ENCODE results near the gene GJD3.

The GJD3 gene

DNA sequence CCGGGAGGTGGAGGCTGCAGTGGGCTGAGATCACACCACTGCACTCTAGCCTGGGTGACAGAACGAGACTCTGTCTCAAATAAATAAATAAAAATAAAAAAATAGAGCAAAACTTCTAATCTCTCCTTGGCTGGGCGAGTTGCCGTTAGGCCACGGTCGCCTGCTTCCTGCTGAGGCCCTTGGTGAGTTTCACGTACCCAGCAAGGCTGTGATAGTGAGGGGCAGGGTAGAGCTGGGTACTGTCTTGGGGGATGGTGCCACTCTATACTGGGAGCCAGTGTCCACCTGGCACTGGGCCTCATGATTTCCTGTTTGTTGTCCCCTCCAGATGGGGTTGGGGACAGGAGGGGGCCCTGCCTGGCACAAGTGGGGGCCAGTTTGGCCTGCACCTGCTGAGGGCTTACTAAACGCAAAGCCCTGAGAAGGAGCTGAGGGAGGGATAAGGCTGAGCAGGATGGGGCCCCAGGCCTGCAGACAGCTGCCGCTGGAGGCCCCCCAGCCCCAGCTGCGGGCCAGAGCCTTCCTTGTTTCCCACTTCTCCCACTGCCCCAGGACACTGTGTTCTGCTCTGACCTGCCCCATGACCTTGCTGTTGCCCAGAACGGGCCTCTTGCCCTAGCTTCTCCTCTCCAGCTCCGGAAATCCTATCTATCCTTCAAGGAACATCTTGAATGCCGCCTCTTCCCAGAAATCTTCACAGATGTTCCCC lies 25.4 kb downstream of the GJD3 start:
- DNase-seq = peak; percentile 69

DNA sequence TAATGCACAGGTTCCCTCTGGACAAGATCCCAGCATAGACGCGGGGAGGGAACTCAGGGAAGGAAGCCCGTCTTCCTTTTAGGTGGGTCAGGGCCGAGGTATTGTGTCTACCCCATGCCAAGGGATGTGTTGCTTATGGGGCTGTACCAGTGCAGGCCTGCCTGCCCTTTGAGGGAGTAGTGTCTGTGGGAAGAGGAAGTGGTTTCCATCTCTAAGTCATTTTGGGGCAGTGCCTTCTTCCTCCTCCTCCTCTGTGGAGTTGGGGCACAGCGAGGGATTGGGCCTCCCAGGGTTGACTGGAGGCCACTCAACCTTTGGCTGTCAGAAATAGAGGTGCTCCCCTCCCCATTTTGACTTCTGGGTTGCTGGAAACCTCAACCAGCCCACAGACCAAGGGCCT lies 26.5 kb downstream of the GJD3 start:
- DNase-seq = peak; percentile 52

DNA sequence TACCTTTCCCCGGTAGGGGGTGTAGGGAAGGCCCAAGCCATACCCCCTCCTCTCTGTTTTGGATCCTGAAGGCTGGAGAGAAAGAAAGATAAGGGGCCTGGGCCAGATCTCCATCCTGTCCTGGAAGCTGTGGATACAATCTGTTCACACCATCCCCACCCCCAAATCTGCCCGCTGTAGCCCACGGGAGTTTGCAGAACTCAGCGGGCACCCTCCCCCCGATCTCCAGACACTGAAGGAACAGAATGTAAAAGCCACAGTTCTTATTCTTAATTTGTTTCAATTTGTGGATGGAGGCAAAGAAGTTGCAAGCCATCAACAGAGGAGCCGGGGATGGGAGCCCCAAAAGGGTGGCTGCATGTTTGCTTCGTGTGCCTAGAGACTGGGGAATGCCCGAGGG lies 27.2 kb downstream of the GJD3 start:
- no peak for DNase-seq

DNA sequence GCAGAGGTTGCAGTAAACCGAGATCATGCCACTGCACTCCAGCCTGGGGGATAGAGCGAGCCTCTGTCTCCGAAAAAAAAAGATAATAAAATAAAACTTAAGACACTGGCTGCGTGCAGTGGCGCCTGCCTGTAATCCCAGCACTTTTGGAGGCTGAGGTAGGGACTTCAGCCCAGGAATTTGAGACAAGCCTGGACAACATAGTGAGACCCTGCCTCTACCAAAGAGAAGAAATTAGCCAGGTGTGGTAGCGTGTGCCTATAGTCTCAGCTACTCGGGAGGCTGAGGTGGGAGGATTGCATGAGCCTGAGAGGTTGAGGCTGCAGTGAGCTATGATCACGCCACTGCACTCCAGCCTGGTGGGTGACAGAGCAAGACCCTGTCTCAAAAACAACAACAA lies 28.9 kb downstream of the GJD3 start:
- DNase-seq = no peak

DNA sequence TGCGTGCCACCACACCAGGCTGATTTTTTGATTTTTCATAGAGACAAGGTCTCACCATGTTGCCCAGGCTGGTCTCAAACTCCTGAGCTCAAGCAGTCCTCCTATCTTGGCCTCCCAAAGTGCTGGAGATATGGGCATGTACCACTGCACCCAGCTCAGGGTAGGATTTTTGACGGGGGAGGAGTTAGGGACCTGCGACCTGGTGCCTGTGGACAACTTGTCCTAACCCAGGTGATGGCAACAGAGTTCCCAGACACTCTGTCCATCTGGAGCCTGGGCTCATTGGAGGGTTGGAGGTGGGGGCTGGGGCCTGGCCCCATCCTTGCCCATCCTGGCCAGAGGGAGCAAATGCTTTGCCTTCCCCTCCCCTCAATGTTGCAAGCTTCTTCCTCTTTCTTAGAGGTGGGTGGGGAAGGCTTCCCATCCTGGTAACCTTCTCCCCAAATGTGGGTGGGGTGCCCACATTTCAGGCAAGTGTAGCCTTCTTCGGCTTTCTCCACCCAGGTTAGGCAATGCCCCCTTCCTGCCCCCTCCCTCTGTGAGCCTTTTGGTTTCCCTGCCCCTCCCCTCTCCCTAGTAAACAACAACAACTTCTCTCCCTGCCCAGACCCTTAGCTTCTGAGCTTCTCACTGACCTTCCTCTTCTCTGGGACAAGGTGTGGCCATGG lies 30.6 kb downstream of the GJD3 start:
- no peak for DNase-seq

DNA sequence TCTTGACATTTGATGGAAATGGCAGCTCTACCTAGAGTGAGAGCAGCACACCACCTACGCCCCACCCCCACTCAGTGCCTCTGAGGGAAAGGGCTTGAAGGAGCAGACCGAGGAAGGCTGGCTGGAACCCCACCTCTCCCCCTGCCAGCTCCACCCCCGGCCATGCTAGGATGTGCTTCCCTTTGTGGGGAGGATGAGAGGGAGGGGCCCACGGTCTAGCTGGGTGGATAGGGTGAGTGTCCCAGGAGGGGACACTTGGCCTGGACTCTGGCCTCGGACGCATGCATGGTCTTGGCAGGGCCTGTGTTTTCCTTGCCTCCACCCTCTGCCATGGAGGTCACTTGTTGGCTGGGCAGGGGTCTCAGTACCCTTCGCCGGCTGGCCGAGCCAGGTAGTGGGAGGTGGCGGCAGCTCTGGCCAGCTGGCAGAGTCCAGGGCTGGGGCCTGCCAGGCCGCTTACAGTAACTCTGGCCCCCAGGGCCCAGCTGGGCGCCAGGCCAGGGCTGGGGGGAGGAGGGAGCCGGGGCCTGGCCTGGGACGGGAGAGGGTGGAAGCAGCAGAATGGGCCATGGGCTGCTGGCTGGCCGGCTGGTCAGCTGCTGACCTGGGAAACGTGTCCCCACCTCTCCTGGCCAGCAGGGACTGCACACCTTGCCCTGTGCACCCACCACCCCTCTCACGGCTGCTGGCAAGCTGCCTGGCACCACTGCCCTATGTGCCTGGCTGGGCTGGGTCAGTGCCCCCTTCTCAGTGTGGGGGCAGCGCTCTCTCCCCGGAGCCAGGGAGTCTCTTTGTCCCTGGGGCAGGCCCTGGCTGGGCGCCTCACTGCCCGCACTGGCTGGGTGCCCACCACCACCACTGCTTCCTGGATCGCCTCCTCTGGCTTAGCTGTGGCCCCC lies 32.5 kb downstream of the GJD3 start:
- no peak for DNase-seq

DNA sequence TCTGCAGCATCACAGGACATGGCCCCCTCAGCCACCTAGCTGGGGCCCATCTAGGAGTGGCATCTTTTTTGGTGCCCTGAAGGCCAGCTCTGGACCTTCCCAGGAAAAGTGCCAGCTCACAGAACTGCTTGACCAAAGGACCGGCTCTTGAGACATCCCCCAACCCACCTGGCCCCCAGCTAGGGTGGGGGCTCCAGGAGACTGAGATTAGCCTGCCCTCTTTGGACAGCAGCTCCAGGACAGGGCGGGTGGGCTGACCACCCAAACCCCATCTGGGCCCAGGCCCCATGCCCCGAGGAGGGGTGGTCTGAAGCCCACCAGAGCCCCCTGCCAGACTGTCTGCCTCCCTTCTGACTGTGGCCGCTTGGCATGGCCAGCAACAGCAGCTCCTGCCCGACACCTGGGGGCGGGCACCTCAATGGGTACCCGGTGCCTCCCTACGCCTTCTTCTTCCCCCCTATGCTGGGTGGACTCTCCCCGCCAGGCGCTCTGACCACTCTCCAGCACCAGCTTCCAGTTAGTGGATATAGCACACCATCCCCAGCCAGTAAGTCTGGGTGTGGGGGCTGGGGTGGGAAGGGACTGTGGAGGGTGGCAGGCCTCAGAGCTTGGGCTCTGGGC lies 33.6 kb downstream of the GJD3 start:
- DNase-seq = no peak

DNA sequence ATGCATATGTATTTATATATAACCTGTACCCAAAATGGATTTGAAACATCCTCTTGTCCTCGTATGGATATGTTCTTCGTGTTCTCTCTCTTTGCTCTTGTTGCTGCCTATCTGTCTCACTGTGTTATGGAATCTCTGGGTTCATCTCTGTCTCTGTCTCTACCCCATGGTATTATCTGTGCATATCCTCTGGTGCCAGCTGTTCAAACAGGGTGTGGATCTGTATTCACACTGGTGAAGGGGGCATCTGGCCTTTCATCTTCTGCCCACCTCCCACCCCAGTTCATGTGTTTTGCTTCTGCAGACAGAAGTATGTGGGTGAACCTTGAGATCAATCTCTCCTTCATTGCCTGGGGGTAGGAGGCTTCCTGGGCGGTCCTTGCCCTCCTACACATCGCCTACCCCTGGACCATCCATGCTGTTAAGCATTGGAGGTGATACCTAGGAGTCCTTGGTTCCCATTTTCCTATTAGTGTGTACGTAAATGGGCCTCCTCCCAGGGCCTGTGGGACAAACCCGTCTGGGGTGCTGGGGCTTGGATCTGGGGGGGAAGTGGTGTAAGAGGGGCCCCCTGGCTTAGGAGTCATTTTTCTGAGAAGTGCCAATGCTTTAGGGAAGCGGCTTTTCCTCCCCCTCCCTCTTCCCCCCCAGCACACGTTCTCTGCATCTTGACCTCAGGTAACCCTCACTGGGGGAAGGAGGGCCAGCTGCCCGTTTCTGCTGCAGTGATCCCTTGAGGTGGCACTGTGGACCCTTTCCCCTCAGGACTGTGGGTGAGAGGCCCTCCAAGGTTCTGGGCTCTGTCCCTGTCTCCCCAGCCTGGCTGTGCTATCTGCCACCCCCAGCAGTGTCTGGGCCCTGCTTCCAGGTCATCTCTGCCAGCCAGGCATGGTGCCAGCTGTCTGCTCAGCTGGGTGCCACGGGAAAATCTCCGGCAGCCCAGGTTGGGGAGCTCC lies 34.4 kb downstream of the GJD3 start:
- DNase-seq = peak; percentile 83

DNA sequence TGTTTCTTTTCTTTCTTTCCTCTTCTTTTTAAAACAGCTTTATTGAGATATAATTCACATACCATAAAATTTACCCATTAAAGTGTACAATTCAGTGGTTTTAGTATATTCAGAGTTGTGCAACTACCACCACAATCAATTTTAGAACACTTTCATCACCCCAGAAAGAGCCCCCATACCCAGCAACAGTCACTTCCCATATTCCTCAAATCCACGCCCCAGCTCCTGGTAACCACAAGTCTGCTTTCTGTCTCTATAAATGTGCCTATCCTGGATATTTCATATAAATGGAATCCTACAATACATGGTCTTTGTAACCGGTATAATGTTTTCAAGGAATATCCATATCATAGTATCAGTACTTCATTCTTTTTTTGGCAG lies 36.2 kb downstream of the GJD3 start:
- no peak for DNase-seq

DNA sequence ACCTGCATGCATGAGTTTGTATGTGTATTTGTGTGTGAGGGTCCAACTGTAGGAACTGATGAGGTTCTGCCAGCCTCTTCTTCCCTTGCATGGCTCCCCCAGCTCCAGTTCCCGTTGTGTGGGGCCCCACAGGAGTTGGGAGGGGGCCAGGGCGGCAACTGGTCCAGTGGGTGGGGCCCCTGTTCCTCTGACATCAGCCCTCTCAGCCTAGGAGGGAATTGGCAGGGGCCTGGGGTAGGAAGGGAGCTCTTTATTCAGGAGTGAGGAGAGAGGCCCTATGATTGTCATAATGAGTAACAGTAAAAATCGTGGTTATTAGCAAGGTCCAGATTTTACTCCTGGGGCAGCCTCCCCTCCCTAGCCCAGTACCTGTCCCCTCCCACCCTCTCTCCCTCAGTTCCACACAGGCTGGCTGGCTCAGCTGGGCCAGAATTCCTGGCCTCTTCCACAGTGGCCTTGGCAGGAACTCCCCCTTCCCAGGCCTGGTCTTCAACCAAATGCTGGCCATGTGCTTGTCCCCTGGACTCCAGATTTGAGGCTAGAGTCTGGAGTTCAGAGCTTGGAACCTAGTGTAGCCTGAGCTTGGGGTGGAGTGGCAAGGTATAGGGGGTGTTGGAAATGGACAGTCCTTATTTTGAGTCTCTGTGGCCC lies 36.7 kb downstream of the GJD3 start:
- no peak for DNase-seq

DNA sequence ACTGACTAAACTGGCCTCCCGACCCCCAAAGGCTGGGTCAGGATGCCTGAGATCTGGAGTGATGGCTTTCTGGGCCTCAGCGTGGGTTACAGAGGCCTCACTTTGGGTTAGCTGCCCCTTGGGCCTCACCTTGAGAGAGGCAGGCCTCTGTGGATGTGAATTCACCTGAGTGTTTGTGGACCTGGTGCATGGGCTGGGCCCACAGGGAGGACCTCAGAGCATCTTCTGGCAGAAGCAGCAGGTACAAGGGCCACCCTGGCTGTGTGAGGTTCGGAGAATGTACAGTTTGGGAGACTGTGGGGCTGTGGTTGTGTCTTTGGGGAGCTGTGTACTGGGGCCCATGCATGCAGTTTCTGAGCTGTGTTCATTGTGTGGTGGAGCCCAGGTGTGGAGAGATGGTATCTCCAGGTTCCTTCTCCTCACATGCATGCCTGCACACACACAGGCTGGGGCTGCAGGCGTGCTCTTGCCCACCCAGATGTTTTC lies 37.2 kb downstream of the GJD3 start:
- DNase-seq = no peak

DNA sequence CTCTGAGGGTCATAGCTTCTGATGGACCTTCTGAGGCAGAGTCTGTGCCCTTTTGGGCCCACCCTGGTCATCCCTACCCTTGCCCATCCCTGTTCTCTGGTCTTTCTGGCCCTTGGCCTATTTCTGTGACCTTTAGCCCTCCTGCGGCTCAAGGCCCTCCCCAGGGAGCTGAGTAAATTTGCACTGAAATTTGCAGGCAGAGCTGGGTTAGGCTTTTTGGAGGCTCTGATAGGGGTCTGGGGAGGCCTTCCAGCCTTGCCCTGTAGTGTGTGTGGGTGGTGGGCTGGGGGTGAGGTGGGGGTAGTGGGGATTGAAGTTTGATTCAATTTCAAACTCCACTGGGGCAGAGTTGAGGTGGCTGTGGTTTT lies 37.7 kb downstream of the GJD3 start:
- no peak for DNase-seq

DNA sequence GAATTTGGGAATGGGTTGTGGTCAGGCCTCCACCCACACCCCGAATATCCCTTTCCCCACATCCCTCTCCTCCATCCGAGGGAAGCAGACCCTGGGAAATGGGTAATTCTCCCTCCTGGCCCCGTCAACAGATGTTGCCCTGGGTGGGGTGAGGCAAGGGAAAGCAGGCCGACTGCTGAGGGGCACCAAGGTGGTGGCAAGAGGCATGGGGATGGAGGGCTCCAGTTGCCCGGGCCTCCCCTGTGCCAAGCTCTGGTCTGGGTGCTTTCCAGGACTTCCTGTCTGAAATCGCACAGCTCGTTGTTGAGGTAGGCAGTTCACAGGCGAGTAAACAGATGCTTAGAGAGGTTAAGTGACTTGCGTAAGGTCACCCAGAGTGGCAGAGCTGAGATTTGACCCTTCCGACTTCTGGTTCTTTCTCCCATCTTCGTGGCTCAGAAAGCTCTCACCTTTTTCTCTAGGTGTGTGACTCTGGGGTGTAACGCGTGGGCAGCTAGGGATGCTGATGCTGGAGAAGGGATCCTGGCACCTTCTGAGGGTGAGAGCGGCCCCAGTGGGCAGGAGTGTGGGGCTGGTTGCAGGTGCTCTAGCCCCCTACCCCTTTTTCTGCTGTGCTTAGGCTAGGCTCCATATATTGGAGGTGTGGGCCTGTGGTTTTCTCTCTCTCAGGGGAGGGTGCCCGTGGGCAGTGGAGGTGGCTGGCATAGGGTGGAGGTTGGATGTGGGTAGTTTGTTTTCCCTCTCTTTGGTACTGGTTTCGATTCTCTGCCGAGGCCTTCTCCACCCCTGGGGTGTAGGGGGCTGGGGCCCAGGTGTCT lies 38.3 kb downstream of the GJD3 start:
- DNase-seq = no peak

DNA sequence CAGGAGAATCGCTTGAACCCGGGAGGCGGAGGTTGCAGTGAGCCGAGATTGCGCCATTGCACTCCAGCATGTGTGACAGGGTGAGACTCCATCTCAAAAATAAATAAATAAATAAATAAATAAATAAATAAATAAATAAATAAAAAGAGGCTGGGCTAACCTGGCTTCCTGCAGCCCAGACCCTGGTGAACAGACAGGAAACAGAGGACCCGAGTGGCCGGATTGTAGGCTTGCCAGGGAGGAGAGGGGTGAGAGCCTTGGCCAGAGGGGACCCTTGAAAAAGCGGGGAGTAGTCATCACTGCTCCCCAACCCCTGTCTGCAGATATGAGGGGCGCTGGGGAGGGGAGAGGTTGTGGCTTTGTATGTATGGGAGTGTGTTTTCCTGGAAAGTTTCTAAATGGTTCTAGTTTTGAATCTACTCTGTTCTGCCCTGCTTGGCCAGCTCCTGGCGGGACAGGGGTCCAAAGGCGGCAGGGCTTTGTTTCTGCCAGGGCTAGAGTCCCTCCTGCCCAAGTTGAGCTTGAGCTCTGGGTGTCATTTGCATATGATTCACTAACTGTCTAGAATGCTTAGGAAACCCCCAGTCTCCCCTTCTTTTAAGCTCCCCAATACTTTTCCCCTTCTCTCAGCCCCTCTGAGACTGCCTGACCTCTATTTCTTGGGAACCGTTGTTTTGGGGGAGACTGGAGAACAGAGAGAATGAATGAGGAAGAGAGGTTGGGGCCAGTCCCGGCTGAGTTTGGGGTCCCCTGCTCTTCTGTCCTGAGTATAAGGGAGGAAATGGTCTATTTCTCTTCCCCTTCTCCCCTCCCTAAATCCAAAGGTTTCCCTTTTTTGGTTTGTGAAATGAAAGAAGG lies 39.2 kb downstream of the GJD3 start:
- no peak for DNase-seq

DNA sequence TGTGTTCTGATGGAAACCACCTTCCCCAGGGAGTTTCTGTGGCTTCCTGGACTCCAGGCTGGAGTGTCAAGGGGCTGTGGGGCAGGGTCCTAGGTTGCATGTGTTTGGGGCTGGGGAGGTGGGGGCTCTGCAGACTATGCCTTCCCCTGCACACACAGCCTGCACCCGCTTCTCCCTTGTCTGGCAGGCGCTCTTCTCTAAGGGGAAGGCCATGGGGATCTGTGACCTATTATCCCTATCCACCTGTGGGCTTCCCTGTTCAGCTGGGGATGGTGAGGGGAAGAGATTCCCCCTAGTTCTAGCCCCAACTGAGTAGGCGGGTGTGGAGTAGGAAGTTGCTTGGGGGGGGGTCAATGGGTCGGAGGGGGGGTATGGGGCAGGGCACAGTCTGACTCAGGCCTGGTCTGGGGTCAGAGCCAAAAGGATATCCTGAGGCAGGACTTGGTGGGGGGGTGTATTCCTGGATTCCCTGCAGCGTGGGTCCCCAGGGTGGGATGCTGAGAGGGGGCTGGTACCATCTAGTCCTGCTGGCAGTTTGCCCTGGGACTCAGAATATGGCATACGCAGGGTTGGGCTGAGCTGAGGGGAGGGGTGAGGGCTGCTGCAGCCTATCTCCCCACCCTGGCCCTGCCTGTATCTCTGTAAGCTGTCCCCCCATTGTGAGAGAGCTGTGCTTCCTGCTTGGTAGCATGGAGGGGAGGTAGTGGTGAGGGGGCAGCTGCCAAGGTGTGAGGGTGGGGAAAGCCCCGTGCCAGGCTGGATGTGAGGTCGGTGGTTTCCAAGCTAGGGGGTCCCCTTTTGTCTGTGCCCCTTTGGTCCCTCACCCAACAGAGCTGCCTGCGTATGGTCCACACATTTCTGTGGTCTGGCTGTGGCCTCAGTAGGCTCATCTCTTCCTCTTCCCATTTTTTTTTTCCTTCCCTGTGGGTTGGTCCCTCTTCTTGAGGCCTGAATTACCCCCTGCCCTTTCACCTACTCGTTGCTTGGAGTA lies 40.9 kb downstream of the GJD3 start:
- peak; percentile 90 for DNase-seq

DNA sequence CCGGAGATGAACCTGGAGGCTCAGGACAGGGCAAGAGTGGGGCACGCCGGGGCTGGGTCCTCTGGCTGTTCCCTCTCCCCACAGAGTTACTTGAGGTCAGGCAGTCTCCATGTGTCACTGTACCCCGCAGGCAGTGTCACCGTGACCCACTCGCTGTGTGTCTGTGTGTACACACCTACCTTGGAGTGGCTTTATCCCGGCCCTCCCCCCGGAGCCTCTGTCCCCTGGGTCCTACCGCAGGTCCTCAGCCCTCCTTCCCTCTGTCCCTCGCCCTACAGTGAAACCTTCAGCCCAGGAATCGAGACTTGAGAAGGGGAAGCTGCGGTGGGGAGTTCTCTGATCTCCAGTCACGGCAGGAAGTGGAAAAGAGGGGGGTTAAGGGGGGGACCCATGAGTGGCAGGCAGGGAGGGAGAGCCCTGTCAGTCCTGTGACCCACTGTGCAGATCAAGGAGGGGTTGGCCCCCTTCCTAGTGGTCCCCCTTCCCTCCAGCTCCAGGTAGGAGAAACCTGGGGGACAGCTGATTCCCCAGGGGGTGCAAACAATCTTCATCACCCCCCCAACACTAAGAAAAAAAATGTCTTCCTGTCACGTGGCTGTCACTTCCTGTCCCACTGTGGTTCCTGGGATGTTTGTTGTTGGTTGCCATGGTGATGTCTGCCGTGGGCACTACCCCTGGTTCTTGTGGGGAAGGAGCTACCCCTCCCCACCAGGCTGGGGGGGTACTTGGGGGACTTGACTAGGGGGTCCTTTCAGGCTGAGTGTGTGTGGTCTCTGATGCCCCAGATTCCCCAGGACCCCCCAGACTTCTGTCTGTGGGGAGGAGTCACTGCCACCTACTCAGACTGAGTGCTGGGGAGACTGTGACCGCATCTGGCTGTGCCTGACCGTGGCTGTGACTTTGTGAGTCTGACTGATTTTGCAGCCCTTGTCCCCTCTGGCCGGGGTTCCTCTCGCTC lies 41.9 kb downstream of the GJD3 start:
- DNase-seq = peak; percentile 96

DNA sequence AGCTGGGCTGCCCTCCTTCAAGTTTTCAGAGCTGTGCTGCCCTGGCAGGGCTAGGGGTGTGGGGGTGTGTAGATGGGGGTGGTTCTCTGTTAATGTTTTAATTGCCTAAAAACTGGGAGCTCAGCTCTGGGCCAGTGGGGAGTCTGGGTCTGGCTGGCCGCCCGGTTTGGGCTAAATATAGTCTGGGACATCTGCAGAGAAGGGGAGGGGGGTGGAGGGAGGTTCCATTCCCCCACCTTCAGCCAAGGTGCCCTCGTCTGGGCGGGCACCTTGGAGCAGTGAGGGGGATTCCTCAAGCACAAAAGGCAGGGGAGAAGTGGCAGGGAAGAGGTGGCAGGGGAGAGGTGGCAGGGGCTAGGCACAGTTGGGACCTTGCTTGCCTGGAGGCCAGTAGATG lies 42.6 kb downstream of the GJD3 start:
- DNase-seq = peak; percentile 25
